NT2/D1 (cell line): ENCODE data around the gene CTRL.

ENCODE experiments used
- SUZ12 ChIP-seq: IDR thresholded peaks from 2 replicates; pipeline ENCODE4 v1.6.1; 2011; ENCODE audit not compliant: insufficient read length, insufficient read depth; ENCODE audit errors: extremely low read depth
- YY1 ChIP-seq: IDR thresholded peaks from 2 replicates; pipeline ENCODE4 v1.6.1; 2011; ENCODE audit not compliant: insufficient read length, insufficient read depth
- ZNF274 ChIP-seq: IDR thresholded peaks from 2 replicates; pipeline ENCODE4 v1.6.1; 2011; ENCODE audit warnings: mild to moderate bottlenecking, low read depth, low read length

DNA sequence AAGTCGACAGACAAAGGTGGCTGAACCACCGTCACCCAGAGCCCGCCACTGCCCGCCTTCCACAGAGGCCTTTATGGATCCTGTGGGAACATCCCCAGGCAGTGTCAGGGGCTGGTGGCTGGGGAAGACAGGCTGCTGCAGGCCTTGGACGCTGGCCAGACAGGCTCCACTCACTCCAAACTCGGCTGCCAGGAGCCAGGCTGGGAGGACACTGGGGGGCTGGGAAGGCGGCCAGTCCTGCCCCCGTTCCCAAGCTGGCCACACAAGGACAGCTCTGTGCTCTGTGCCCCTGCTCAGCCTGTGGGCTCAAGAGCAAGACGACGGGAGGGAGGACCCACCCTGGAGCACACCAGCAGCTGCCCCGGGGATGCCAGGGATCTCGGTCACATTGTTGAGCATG is 19.8 kb upstream of the CTRL start:
- no peak for TF ChIP-seq ZNF274
- no peak for TF ChIP-seq YY1
- TF ChIP-seq SUZ12: no peak
